Skeletal muscle satellite cell (primary cell): ENCODE measurements around the gene CLK3.
A peak's percentile ranks its signal among the peaks of the same experiment; 100 is the strongest.

Experiments
- H3K27me3 ChIP-seq: 2 replicates; pipeline ENCODE4 v1.7.0; 2013; ENCODE audit warnings: low read length; ENCODE audit not compliant: control insufficient read depth, insufficient read depth
- H3K36me3 ChIP-seq: 2 replicates; pipeline ENCODE4 v1.7.0; 2013; ENCODE audit warnings: mild to moderate bottlenecking, control low read depth, low read length; ENCODE audit not compliant: insufficient read depth
- H3K4me1 ChIP-seq: 2 replicates; pipeline ENCODE4 v1.7.0; 2013; ENCODE audit warnings: low read length; ENCODE audit not compliant: control insufficient read depth, insufficient read depth
- H3K4me2 ChIP-seq: 2 replicates; pipeline ENCODE4 v1.7.0; 2013; ENCODE audit warnings: mild to moderate bottlenecking, low read length
- H3K4me3 ChIP-seq: 2 replicates; pipeline ENCODE4 v1.7.0; 2013; ENCODE audit warnings: low read length
- H3K9ac ChIP-seq: 2 replicates; pipeline ENCODE4 v1.7.0; 2013; ENCODE audit warnings: mild to moderate bottlenecking, low read depth, low read length, moderate library complexity
- H3K9me3 ChIP-seq: replicated peaks from 2 replicates; pipeline ENCODE4 v1.7.0; 2013; ENCODE audit warnings: mild to moderate bottlenecking, control low read depth, low read length

CLK3 gene

DNA sequence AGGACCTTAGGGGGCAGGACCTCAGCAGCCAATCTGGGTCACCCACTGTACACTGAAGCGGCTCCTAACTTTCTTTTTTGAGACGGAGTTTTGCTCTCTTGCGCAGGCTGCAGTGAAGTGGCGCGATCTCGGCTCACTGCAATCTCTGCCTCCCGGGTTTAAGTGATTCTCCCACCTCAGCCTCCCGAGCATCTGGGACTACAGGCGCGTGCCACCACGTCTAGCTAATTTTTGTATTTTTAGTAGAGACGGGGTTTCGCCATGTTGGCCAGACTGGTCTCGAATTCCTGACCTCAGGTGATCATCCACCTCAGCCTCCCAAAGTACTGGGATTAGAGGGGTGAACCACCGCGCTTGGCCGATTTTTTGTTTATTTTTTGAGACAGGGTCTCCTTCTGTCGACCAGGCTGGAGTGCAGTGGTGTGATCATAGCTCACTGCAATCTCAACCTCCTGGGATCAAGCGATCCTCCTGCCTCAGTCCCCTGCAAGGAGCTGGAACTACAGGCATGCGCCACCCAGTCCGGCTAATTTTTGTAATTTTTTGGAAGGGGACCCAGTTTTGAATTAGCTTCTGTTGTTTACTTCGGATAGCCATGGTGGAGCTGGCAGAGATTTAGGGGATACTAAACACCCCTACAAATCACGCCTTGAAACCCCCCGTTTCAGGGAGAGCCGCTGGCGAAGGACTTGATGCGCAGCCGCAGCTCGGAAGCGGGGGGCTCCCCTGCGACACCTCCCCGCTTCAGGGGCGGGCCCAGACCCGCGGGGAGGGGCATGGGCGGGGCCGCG lies 1.5 kb upstream of the CLK3 start:
- Histone ChIP-seq H3K4me1 (peaks cover 23% of the 10 kb centered on the region), H3K9ac (peak overlapping the region; percentile 100), H3K4me2 (peak overlapping the region; percentile 91)

DNA sequence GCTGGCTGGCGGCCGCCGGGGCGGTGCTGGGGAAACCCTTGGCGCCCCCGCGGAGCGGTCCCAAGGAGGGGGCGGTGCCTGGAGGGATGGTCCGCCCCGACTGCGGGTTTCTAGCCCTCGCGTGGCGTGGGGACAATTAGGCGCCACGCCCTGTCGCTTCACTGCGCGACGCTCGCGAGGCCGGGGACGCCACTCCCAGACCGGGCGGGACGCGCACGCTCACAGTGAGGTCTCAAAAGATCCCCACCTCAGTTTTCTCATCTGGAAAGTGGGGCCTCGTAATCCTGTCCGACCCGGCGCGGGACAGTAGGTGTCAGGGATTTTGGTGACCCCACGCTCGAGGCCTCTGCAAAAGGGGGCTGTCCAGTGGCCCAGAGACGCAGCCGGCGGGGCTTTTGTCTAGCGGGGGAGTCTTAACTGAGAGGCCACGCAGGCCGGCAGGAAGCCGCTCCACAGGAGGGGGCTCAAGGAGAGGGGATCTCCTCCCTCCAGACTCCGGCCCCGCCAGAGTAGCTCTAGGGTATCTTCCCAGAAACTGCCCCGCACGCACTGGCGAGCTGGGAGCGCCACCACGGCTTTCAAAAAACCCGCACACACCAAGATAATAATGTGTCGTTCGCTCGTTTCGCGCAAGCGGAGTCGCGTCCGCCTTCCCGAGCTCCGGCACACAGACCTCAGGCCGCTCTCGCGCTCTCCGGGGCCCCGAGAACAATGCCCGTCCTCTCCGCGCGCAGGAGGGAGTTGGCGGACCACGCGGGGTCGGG lies 710 bp upstream of the CLK3 start:
- H3K9ac ChIP-seq = peak overlapping the region; percentile 100
- H3K36me3 ChIP-seq = peaks cover 17% of the 10 kb centered on the region
- peaks cover 27% of the 10 kb centered on the region for H3K27me3 ChIP-seq
- peak overlapping the region; percentile 98 for H3K4me3 ChIP-seq
- no peaks in the 10 kb centered on the region for H3K9me3 ChIP-seq
- peaks cover 23% of the 10 kb centered on the region for H3K4me1 ChIP-seq
- peak overlapping the region; percentile 91 for H3K4me2 ChIP-seq

More for the DNA sequence above, 1.5 kb upstream of the CLK3 start:
- Histone ChIP-seq H3K27me3 (peaks cover 35% of the 10 kb centered on the region), H3K4me3 (peak overlapping the region; percentile 98), H3K9me3 (no peaks in the 10 kb centered on the region), H3K36me3 (peaks cover 10% of the 10 kb centered on the region)

DNA sequence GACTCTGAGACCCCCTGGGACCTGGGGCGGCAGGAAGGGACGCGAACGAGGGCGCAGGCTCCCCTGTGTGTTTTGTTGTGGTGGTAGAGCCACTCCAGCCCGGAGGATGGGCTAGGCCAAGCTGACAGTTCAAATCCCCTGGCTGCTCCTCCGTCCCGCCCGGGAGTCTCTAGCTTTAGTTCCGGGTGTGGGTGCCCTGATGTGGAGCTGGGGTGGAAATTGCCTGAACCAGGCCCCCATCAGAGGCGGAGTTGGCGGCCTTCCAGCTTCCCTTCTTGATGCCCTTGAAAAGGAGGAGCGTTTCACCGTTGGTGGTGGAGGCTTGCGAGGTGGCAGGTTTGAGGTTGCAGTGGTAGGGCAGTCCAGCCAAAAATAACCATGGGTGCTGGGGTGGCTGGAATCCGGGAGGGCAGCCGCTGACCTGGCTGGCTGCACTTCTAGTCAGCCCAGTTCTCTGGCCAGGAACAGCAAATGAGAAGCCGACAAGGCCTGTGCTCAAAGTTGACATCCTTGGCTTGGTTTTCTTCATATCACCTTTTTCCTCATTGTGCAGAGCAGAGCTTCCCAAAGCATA lies 817 bp downstream of the CLK3 start:
- Histone ChIP-seq H3K27me3 (peaks cover 12% of the 10 kb centered on the region), H3K36me3 (peaks cover 31% of the 10 kb centered on the region), H3K9me3 (no peaks in the 10 kb centered on the region), H3K4me1 (peaks cover 25% of the 10 kb centered on the region), H3K9ac (peak overlapping the region; percentile 100), H3K4me2 (peak overlapping the region; percentile 91), H3K4me3 (peak overlapping the region; percentile 98)

DNA sequence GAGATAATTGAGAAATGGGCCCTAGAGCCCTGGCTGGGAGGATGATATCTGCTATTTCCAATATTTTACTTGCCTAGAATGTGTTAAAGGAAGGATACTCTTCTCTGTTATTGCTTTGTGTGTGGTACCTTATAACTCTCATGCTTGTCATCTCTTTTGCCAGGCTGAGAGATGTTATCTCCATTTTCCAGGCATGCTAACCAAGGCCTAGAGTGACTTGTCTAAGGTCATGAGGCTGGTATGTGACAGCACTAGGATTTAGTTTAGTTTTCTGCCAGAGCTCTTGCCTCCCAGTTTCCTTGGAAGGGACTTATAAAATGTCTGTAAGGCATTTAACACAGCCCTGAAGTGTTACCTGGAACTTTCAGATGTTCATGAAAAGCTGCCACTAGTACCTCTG lies 1.4 kb downstream of the CLK3 start:
- peak overlapping the region; percentile 98 for H3K4me3 ChIP-seq
- H3K27me3 ChIP-seq = peaks cover 6% of the 10 kb centered on the region
- no peaks in the 10 kb centered on the region for H3K9me3 ChIP-seq
- H3K36me3 ChIP-seq = peaks cover 37% of the 10 kb centered on the region
- H3K9ac ChIP-seq = peak overlapping the region; percentile 100
- peaks cover 25% of the 10 kb centered on the region for H3K4me1 ChIP-seq
- peak overlapping the region; percentile 91 for H3K4me2 ChIP-seq

DNA sequence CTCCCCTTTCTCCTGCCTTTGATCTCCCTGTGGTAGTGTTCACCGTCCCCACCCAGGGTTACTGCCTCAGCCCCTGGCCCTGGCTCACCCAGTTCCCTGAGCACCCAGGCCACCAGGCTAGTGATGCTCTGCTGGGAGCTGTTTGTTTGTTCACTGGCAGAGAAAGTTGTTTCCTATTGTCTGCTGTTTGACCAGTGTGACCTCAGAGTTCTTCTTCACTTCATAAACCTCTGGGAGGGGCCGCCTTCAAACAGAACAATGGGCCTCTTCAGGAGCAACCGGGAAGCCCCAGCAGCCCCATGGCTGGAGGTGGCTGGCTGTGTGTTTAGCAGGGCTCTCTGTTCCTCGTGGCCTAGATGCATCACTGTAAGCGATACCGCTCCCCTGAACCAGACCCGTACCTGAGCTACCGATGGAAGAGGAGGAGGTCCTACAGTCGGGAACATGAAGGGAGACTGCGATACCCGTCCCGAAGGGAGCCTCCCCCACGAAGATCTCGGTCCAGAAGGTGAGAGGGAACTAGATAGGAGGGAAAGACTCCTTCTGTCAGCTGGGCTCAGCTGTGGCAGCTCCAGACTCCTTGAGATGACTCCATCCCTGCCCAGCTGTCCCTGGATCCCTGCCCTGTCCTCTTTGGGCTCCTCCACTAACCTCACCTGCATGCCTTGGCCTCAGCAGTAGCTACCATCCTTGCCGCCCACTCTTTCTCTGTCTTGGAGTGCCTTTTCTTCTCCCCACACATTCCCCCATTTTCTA lies 3.4 kb downstream of the CLK3 start:
- H3K4me3 ChIP-seq = no peak overlapping the region
- H3K27me3 ChIP-seq = no peaks in the 10 kb centered on the region
- H3K9ac ChIP-seq = no peak overlapping the region
- peaks cover 25% of the 10 kb centered on the region for H3K4me1 ChIP-seq
- H3K4me2 ChIP-seq = no peak overlapping the region
- H3K9me3 ChIP-seq = no peaks in the 10 kb centered on the region
- peaks cover 57% of the 10 kb centered on the region for H3K36me3 ChIP-seq

DNA sequence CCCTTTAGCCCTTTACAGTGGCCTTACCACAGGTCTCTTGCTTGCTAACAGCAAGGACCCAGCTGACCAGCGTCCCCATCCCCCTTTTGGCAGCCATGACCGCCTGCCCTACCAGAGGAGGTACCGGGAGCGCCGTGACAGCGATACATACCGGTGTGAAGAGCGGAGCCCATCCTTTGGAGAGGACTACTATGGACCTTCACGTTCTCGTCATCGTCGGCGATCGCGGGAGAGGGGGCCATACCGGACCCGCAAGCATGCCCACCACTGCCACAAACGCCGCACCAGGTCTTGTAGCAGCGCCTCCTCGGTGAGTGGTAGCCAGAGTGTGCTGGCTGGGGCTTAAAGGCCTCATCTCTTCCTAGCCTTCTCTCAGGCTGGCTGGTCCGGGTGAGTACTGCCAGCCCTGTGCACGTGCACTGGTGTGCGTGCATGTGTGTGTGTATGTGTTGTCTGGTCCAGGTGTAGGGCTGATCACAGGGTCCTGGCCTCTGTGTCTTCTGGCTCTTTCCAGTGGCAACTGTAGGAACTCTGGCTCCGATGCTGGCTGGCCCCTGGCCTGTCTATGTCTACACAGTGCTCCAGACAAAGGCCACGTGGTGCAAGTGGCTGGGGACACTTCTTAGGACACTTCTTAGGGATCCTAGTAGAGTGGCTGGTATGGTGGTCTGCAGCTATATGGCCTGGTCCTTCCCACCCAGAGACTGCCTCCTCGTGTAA lies 4.4 kb downstream of the CLK3 start:
- Histone ChIP-seq H3K4me2 (no peak overlapping the region), H3K9me3 (no peaks in the 10 kb centered on the region), H3K4me3 (no peak overlapping the region), H3K36me3 (peaks cover 67% of the 10 kb centered on the region), H3K9ac (no peak overlapping the region), H3K27me3 (no peaks in the 10 kb centered on the region), H3K4me1 (peaks cover 21% of the 10 kb centered on the region)

DNA sequence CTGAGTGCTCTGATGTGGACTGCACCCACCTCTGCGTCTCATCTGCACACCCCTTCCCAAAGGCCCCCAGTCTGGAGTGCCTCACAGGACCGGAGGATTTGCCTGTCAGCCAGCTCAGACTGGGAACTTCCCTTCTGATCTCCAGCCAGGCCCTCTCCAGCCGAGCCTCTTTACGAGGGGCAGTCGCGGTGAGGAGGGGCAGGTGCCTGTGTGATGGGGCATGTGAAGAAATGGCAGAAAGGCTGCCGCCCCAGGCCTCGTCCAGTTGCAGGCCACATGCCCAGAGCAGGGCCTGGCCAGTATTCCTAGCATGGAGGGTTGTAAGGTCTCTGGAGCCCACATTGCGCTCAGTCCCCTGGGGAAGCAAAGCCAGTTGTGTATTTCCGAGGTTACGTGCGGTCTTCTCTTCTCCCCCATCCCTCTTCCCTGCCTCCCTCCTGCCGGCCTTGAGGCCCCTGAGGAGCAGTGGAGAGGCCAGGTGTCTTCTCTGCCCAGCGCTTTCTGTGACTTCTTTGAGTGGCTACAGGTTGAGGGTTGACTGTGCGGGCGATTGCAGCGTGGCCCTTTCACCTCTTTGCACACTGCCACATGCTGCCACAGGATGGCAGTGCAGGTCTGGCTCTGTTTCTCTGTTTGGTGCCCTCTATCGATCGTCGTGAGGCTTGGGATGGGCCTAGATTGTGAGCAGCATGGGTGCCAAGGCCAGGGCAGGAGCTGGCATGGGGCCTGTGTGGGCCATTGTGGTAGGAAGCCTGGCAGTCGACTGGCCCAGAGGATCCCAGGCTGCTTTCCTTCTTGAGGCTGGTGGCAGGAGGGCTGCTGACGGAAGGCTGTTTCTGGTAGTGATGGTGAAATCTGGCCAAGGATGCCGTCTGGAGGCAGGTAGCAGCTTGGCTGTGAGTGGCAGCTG lies 5.3 kb downstream of the CLK3 start:
- no peaks in the 10 kb centered on the region for H3K27me3 ChIP-seq
- no peak overlapping the region for H3K4me3 ChIP-seq
- H3K4me2 ChIP-seq = no peak overlapping the region
- H3K36me3 ChIP-seq = peaks cover 76% of the 10 kb centered on the region
- no peak overlapping the region for H3K9ac ChIP-seq
- H3K4me1 ChIP-seq = peaks cover 20% of the 10 kb centered on the region
- no peaks in the 10 kb centered on the region for H3K9me3 ChIP-seq

DNA sequence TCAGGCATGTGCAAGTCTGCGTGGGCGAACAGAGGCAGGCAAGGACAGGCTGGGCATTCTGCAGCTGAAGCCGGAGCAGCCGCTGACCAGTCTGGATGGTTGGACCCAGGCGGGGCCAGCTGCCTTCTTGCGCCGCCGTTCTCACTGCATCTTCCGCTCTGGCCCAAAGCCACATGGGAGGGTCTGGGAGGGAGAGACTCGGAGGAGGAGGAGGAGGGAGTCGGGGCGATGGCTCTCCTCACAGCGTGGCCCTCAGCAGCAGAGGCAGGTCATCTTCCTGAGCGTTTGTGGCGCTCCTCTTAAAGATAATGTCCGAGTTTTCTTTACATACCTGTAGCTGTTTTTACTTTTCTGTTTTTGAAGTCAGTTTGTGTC lies 5.9 kb downstream of the CLK3 start:
- no peak overlapping the region for H3K4me2 ChIP-seq
- peaks cover 20% of the 10 kb centered on the region for H3K4me1 ChIP-seq
- no peak overlapping the region for H3K4me3 ChIP-seq
- no peaks in the 10 kb centered on the region for H3K27me3 ChIP-seq
- H3K9me3 ChIP-seq = no peaks in the 10 kb centered on the region
- H3K9ac ChIP-seq = no peak overlapping the region
- H3K36me3 ChIP-seq = peaks cover 82% of the 10 kb centered on the region

DNA sequence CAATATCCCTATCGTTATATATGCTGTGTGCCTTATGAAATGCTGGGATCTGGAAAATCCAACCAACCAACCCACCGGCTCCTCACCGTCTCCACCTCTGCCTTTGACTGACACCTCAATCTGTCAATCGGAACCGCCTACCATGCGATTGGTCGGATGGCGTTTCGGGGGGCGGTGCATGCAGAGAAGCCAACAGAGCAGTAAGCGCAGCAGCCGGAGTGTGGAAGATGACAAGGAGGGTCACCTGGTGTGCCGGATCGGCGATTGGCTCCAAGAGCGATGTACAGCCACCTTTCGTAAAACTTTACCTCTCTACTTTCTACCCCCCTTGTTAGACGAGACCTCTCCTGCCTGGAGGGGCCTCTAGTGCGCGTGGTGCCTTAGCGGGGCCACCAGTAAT lies 6.3 kb downstream of the CLK3 start:
- peaks cover 86% of the 10 kb centered on the region for H3K36me3 ChIP-seq
- H3K4me1 ChIP-seq = peaks cover 16% of the 10 kb centered on the region
- H3K4me3 ChIP-seq = no peak overlapping the region
- no peak overlapping the region for H3K9ac ChIP-seq
- no peaks in the 10 kb centered on the region for H3K27me3 ChIP-seq
- no peak overlapping the region for H3K4me2 ChIP-seq
- no peaks in the 10 kb centered on the region for H3K9me3 ChIP-seq

DNA sequence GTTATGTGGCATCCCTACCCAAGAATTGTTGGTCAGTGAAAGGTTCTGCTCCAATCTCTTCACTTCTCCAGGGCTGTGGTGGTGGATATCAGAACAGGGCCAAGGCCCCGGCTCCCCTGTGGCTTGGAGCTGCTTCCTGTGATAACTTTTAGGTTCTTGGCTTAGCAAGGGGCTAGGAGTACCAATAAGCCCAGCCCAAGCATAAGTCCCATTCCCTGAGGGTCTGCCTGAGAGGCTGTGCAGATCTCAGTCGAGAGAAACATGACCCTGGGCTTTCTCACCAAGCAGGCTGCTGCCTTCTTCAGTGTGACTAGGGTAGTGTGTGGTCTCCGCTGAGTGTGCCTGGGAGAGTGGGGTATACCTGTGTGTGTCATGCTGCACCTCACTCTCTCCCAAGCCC lies 7.1 kb downstream of the CLK3 start:
- no peak overlapping the region for H3K4me2 ChIP-seq
- peaks cover 91% of the 10 kb centered on the region for H3K36me3 ChIP-seq
- H3K27me3 ChIP-seq = no peaks in the 10 kb centered on the region
- H3K4me3 ChIP-seq = no peak overlapping the region
- H3K4me1 ChIP-seq = peaks cover 8% of the 10 kb centered on the region
- H3K9me3 ChIP-seq = no peaks in the 10 kb centered on the region
- no peak overlapping the region for H3K9ac ChIP-seq
